HG03520 (cell line): ENCODE measurements around the gene EHMT1.

Source experiments
- ATAC-seq: cut with Tn5 transposase; IDR thresholded peaks from one replicate; pipeline ENCODE4 v1.9.1; 2021; ENCODE audit warnings: mild to moderate bottlenecking, moderate library complexity; ENCODE audit not compliant: unreplicated experiment

EHMT1 gene

GRCh38 chr9:137690930-137691645 lies 72.3 kb downstream of the EHMT1 start:
- ATAC-seq, result no peak

DNA sequence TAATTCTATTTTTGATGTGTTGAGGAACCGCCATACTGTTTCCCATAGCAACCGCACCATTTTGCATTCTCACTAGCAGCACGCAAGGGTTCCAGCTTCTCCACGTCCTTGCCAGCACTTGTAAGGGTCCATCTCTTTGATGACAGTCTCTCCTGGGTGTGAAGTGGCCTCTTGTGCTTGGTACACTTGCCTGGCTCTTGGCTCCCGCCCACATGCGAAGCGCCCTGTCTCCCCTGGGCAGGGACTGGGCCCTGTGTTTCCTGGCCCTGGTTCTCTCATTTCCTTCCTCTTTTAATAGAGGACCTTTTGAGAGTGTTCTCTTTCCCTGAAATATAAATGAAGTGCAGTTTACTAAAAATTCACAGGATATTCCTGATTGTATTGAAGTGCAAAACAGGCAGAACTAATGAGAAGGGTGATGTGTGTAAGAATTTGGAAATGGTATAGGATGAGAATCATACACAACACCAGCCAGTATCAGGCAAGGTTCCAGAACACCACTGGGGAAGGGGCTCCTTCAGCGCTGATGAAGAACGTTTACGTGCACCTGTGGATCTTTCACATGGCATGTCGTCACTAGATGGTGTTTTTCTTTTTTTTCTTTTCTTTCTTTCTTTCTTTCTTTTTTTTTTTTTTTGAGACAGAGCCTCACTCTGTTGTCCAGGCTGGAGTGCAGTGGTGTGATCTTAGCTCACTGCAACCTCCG lies 73.0 kb downstream of the EHMT1 start:
- no peak for ATAC-seq

DNA sequence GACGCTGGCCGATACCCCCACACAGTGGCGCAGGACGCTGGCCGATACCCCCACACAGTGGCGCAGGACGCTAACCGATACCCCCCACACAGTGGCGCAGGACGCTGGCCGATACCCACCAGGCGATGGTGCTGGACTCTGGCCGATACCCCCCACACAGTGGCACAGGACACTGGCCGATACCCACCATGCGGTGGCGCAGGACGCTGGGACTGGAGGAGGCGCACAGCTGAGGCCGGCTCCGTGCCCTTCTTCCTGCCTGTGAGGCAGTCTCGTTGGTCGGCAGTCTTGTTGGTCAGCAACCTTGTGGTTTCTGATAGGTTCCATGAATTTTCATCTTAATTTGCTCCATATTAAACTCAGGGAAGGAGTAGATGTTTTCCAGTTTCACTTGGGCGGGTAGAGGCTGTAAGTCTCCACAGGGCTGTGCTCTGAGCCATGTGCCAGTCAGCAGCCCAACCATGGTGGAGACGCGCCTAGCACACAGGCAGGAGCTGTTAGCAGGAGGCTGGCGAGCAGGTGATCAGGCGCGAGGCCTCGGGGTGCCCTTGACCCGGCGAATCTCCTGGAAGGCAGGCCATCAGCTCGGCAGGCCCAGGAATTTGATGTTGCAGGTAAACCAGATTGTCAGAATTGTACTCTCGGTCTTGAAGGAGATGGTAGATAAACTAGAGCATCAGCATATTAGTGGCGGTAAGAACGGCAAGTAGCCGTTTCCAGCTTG lies 75.6 kb downstream of the EHMT1 start:
- ATAC-seq, result no peak

DNA sequence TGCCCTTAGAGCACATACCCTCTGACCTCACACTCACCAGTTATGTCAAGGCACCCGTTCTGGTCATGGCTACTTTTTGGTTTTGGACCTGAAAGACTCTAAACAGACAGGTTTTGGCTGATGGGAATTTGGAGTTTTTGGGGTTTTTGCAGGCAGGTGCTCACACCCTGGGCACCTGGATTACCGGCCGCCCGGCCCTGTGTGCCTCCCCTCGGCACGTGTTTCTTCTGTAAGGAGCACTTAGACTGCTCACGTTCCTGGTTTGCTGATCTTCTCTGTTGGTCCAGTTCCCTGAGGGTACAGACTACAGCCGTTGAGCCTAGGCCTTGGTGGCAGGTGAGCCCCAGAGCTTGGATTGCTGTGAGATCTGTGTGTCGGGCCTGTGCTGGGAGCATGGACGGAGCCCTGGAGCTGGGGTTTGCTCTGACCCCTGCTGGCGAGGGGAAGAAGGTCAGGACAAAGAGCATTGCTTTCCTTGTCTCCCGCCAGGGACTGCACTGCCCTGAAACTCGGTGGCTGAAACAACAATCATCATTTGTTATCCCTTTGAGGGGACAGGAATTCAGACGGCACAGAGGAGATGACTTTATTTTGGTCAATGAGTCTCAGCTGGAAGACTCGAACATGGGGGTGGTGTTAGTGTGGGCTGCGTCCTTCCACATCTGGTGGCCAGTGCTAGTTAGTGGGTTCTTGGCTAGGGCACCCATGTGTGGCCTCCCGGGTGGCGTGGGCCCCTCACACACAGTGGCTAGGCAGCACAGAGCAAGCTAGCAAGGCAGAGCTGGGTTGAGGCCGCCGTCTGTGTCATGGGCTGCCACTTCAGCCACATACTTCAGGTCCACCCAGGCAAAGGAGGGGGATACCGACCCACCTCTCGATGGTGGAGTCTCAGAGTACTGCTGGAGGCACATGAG lies 76.4 kb downstream of the EHMT1 start:
- no peak for ATAC-seq

GRCh38 chr9:137696136-137696925 lies 77.5 kb downstream of the EHMT1 start:
- ATAC-seq, result no peak

GRCh38 chr9:137697193-137697592 lies 78.4 kb downstream of the EHMT1 start:
- no peak for ATAC-seq

GRCh38 chr9:137697832-137698231 lies 79.0 kb downstream of the EHMT1 start:
- ATAC-seq, result no peak

DNA sequence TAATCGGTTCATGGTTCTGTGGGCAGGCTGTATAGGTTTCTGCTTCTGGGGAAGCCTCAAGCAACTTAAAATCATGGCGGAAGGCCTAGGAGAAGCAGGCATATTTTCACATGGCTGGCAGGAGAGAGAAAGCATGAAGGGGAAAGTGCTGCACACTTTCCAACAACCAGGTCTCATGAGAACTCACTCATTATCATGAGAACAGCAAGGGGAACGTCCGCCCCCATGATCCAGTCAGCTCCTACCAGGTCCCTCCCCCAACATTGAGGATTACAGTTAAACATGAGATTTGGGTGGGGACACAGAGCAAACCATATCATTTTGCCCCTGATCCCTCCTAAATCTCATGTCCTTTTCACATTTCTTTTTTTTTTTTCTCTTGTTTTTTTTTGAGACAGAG lies 82.1 kb downstream of the EHMT1 start:
- no peak for ATAC-seq

DNA sequence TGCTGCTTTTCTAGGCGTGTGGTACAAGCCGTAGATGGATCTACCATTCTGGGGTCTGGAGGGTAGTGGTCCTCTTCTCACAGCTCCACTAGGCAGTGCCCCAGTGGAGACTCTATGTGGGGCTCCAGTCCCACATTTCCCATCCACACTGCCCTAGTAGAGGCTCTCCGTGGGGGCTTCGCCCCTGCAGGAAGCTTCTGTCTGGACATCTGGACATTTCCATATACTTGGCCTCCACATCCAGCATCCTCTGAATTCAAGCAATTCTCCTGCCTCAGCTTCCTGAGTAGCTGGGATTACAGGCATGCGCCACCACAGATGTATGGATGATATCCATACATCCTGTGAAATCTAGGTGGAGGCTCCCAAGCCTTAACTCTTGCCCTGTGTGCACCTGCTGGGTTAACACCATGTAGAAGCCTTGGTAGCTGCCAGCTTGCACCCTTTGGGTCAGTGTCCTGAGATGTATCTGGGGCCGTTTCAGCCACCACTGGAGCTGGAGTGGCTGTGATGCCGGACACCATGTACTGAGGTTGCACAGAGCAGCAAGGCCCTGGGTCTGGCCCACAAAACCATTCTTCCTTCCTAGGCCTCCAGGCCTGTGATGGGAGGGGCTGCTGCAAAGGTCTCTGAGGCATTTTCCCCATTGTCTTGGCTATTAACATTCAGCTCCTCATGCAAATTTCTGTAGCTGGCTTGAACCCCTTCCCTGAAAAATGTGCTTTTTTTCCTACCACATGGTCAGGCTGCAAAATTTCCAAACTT lies 84.0 kb downstream of the EHMT1 start:
- ATAC-seq, result no peak

DNA sequence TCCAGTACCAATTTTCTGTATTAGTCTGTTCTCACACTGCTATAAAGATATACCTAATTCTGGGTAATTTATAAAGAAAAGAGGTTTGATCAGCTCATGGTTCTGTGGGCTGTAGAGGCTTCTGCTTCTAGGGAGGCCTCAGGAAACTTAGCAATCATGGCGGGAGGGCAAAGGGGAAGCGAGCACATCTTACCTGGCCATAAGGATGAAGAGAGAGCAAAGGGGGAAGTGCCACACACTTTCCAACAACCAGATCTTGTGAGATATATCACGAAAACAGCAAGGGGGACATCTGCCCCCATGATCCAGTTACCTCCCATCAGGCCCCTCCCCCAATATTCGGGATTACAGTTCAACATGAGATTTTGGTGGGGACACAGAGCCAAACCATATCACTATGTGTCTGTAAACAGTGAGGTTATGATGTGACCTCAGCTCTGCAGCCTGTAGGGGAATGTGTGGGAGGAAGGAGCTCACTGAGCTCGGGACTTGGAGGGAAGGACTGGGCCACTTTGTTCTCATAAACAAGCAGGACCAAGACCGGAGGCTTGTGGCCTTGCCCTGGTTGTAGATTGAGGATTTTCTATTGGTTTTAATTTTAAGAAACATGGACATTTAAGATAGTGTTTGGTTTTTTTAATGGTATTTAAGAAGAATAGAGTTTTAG lies 85.2 kb downstream of the EHMT1 start:
- ATAC-seq, result no peak

DNA sequence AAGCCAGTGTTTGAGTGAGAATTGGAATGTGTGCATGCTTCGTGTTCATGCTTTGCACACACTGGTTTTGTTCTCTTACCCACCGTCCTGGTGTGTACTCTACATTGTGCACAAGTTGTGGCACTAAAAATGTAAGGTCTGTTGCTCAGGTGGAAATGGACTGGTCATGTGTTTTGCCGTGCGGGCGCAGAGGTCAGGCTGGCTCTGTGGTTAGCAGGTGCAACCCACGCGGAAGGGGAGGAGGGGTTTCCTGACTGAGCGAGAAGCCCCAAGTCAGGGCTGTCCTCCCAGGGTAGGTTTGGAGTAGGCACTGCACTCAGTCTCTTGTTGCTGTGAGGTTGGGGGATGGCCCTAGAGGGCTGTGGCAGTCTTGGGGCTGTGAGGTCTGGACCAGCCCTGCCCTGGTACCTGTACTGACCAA lies 86.6 kb downstream of the EHMT1 start:
- peak; percentile 57 for ATAC-seq

DNA sequence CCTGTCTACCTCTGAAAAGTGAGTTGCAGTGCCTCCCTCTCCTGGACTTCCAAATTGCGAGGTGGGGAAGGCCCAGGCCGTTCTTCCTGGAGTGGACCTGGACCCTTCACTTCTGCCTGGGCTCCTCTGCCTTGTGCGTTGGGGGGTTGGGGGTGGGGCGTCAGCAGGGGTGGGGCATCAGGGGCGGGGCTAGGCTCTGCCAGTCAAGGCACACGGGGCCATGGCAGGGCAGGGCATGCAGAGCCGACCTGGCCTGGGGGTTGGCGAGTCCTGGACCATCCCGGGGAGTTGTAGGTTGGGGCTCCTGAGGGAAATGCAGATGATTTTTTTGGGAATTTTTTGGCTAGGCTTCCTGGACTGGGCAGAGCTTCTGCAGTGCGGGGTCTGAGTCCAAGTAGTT lies 87.1 kb downstream of the EHMT1 start:
- peak; percentile 12 for ATAC-seq

- no peak for ATAC-seq
Observed at GRCh38 chr9:137707361-137707760, 88.6 kb downstream of the EHMT1 start.

DNA sequence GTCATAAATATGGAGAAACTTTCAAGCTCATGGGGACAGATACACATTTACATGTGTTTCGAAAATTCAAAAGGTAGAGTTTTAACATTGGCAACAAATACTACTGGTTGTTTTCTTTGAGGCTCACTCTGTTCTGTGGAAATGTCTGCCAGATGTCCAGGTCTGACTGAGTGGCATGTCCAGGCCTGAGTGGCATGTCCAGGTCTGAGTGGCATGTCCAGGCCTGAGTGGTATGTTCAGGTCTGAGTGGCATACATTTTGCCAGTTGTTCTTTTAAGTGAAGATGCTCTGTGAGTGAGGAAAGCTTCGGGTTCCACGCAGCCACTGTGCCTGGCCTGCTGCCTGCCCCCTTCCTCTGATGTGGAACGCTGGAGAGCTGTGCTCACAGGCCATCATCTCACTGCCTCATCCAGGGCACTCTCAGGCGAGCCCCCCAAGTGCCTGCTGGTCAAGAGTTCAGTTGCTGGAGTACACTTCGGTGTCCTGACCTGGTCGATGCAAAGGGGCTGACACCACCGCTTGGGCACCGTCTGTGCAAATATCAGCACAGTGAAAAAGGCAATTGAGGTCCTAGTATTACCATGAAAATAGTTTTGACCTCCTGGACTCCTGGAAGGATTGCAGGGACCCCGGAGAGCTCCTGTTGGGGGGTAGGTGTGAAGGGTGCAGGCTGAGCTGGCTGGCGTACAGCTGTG lies 89.9 kb downstream of the EHMT1 start:
- no peak for ATAC-seq

DNA sequence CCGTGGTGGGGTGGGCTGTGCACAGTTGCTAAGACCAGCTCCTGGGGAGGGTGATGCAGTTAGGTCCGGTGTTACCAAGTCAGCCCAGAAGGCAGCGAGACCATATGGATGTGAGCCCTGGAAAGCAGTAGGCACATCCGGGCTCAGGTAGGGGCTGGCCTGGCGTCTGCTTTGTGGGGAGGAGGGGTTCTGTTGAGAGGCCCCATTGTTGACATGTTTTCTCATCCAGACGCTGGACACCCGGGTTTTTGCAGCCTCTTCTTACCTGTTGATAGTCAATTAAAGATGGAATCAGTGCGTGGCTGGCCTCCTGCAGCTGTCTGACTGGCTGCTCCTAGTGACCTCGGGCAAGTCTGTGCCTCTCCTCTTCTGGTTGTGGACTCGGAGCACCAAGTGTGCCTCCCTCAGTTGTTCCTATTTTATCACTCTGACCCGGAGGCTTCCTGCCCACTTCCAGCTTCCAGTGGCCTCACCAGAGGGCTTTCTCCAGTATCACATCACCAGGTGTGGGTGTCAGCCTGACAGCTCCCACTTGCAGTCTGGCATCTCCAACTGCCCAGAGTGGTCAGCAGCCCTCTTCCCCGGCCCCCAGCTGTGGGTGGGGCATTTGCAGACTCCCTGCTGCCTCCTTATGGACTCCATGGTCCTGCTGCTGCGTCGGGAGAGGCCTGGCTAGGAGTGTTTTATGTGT lies 90.8 kb downstream of the EHMT1 start:
- no peak for ATAC-seq

GRCh38 chr9:137710704-137711103 lies 91.9 kb downstream of the EHMT1 start:
- no peak for ATAC-seq

DNA sequence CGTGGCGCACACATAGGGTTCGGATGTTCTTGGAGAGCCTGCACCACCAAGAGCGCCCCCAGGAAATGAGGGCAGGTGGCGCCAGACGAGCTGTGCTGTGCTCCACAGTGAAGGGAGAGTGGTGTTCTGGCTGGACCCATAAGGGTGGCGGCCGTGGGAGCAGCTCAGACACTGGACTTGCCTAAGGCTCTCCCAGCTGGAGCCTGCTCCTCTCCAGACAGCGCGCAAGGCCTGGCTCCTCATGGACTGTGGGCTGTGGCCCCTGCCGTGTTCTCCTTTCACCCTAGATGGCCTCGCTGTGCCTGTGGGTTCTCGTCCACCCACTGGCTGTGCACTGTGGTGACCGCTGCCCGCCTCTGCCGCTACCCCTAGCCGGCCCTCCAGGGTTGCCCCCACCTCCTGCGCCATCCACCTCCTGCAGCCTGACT lies 92.9 kb downstream of the EHMT1 start:
- no peak for ATAC-seq

GRCh38 chr9:137715321-137715720 lies 96.5 kb downstream of the EHMT1 start:
- no peak for ATAC-seq
